Neutrophil (primary cell): ENCODE measurements around the gene STK17A.
A peak's percentile ranks its signal among the peaks of the same experiment; 100 is the strongest.
"Not testable (repeated sequence)": the region's sequence is repeated elsewhere in the genome, so short reads cannot be mapped to it uniquely, and the experiment has no call there.

Experiments
- H3K27ac ChIP-seq: fragments of 200-600 bp; sonication (generic); 2 replicates; pipeline ENCODE4 v1.5.1; 2016; ENCODE audit warnings: mild to moderate bottlenecking, moderate library complexity
- H3K27me3 ChIP-seq: fragments of 200-600 bp; sonication (generic); 2 replicates; pipeline ENCODE4 v1.6.0; 2016; ENCODE audit warnings: mild to moderate bottlenecking
- H3K36me3 ChIP-seq: fragments of 200-600 bp; sonication (generic); 2 replicates; pipeline ENCODE4 v1.5.1; 2017
- H3K4me1 ChIP-seq, 2 experiments: fragments of 200-600 bp in 1 of 2; sonication (generic) in 1 of 2; 1 replicate in 1 of 2; 2 replicates in 1 of 2; pipeline versions ENCODE4 v1.5.1 to v1.6.1; 2013 to 2016; ENCODE audit warnings: low read depth in 1 of 2, low read length in 1 of 2, mild to moderate bottlenecking in 1 of 2, moderate library complexity in 1 of 2; ENCODE audit not compliant: control insufficient read depth in 1 of 2, insufficient read depth in 1 of 2
- H3K4me3 ChIP-seq, 2 experiments: fragments of 200-600 bp in 1 of 2; sonication (generic) in 1 of 2; 1 replicate in 1 of 2; 2 replicates in 1 of 2; pipeline ENCODE4 v1.5.1; 2013 to 2016; ENCODE audit warnings: low read depth in 1 of 2, low read length in 1 of 2, mild to moderate bottlenecking in 1 of 2, moderate library complexity in 1 of 2
- H3K9me3 ChIP-seq: fragments of 200-600 bp; sonication (generic); 2 replicates; pipeline ENCODE4 v1.5.1; 2016
- TF ChIP-seq, protein P1 (sequence below): fragments of 200-600 bp; sonication (generic); IDR thresholded peaks from 2 replicates; pipeline ENCODE4 v1.5.1; 2016; ENCODE audit warnings: antibody characterized with exemption

Gene STK17A

DNA sequence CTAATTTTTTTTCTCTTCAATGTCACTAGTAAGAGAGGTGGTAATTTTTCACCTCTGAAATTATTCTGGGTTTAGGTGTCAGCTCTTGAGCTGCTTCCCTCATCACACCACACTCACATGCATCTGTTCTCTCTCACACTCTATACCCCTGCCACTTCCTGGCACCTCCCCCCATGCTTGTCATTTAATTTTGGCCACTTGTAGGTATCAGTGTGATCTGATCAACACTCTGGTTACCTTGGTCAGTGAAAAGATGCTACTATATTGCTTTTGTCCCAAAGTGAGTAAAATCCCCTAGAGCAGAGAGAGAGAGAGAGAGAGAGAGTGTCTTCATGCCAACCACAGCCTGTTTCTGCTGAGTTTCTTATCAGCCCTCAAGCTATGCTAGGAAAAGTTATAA, 42.5 kb downstream of the STK17A start:
- Histone ChIP-seq H3K36me3 (peaks cover 75% of the 10 kb centered on the region), H3K27ac (peak overlapping the region; percentile 26), H3K27me3 (no peaks in the 10 kb centered on the region), H3K9me3 (no peaks in the 10 kb centered on the region), H3K4me3 (no peak overlapping the region), H3K4me1 (no peaks in the 10 kb centered on the region)
- TF ChIP-seq, protein P1, sequence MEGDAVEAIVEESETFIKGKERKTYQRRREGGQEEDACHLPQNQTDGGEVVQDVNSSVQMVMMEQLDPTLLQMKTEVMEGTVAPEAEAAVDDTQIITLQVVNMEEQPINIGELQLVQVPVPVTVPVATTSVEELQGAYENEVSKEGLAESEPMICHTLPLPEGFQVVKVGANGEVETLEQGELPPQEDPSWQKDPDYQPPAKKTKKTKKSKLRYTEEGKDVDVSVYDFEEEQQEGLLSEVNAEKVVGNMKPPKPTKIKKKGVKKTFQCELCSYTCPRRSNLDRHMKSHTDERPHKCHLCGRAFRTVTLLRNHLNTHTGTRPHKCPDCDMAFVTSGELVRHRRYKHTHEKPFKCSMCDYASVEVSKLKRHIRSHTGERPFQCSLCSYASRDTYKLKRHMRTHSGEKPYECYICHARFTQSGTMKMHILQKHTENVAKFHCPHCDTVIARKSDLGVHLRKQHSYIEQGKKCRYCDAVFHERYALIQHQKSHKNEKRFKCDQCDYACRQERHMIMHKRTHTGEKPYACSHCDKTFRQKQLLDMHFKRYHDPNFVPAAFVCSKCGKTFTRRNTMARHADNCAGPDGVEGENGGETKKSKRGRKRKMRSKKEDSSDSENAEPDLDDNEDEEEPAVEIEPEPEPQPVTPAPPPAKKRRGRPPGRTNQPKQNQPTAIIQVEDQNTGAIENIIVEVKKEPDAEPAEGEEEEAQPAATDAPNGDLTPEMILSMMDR = no peak

DNA sequence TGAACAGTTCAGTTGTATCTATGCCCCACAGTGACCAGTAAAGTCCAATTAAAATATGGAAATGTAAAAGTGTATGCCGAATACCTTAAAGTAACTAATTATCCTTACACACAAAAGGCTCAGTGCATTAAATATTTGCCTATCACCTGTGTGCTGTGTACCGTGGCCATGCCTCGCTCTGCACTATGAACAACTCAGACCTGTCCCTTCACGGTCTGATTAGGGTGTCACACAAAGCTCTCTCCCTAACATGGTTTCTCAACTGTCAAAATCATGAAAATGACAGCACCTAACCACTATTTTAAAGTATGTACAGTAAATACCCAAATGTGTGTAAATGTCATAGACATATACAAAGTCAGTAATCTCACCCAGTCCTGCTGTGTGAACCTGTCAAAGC, 43.1 kb downstream of the STK17A start:
- H3K36me3 ChIP-seq = peaks cover 75% of the 10 kb centered on the region
- peak overlapping the region; percentile 26 for H3K27ac ChIP-seq
- H3K4me3 ChIP-seq = no peak overlapping the region
- H3K27me3 ChIP-seq = no peaks in the 10 kb centered on the region
- no peaks in the 10 kb centered on the region for H3K4me1 ChIP-seq
- H3K9me3 ChIP-seq = no peaks in the 10 kb centered on the region
- TF ChIP-seq, protein P1 = no peak

DNA sequence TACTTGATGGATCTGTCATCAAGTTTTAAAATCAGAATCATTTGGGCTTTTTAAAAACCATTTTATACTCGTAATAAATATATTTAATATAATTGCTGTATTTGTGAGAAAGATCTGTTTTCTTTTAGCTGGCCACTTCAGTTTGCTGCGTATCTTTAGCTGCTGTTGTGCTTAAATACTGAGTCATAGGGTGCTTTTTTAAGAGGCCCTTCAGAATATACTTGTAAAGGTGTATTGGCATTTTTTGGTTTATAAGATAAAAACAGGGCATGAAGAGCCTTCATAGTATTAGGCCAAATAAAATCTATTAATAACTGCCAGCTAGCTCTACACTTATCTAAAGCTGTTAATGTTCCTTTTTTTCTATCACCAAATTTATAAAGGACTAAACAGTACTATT, 43.8 kb downstream of the STK17A start:
- Histone ChIP-seq H3K36me3 (peaks cover 75% of the 10 kb centered on the region), H3K4me1 (no peaks in the 10 kb centered on the region), H3K27ac (peak overlapping the region; percentile 26), H3K27me3 (no peaks in the 10 kb centered on the region), H3K9me3 (no peaks in the 10 kb centered on the region), H3K4me3 (no peak overlapping the region)
- TF ChIP-seq, protein P1 = no peak

DNA sequence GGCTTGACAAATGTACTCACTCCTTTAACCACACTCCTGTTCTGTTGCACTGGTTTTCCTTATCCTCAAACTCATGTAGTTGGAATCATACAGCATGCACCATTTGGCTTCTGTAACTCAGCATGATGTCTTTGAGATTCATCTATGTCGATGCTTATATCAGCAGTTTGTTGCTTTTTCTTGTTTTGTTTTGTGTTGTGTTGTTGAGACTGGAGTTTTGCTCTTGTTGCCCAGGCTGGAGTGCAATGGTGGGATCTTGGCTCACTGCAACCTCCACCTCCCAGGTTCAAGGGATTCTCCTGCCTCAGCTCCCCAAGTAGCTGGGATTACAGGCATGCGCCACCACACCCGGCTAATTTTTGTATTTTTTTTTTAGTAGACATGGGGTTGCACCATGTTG, 44.9 kb downstream of the STK17A start:
- not testable (repeated sequence) for H3K4me1 ChIP-seq, H3K9me3 ChIP-seq, H3K27ac ChIP-seq, H3K4me3 ChIP-seq, H3K27me3 ChIP-seq
- peaks cover 81% of the 10 kb centered on the region for H3K36me3 ChIP-seq

DNA sequence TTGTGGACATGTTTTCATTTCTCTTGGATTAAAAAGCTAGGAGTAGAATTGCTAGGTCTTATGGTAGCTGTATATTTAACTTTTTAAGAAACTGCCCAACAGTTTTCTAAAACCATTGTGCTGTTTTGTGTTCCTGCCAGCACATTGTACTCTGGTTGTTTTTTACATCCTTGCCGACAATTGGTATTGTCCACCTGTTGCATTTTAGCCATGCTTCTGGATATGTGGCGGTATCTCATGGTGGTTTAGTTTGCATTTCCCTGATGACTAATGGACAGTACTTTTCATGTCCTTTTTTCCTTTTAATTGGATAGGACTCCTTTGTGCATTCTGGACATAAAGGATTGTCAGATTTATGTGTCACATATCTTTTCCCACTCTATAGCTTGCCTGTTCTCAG, 45.5 kb downstream of the STK17A start:
- peaks cover 87% of the 10 kb centered on the region for H3K36me3 ChIP-seq
- H3K9me3 ChIP-seq = no peaks in the 10 kb centered on the region
- H3K27me3 ChIP-seq = no peaks in the 10 kb centered on the region
- H3K27ac ChIP-seq = peak overlapping the region; percentile 39
- no peak overlapping the region for H3K4me3 ChIP-seq
- TF ChIP-seq, protein P1 = no peak
- H3K4me1 ChIP-seq = no peaks in the 10 kb centered on the region

DNA sequence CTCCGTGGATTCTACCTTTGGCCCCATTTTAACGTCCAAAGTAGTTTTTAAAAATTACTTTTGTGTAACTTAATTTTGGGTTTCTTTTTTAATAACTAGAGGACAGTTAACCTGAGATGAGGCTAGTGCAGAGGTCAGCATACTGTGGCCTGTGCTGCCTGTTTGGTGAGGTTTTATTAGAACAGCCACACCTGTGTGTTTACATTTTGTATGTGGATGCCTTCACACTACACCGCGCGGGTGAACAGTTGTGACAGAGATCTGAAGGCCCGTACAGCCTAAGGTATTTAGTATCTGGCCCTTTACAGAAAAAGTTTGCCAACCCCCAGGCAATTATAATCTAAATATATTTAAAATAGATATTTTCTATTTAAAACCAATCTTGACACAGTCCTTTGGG, 46.9 kb downstream of the STK17A start:
- Histone ChIP-seq H3K4me1 (no peaks in the 10 kb centered on the region), H3K4me3 (no peak overlapping the region), H3K27ac (peak overlapping the region; percentile 39), H3K9me3 (no peaks in the 10 kb centered on the region), H3K36me3 (peaks cover 80% of the 10 kb centered on the region), H3K27me3 (no peaks in the 10 kb centered on the region)
- TF ChIP-seq, protein P1 = no peak
